GM21528 (cell line): ENCODE results near the gene JAM3.
A peak's percentile ranks its signal among the peaks of the same experiment; 100 is the strongest.
"Not testable (repeated sequence)": the region's sequence is repeated elsewhere in the genome, so short reads cannot be mapped to it uniquely, and the experiment has no call there.

Experiments
- ATAC-seq: cut with Tn5 transposase; IDR thresholded peaks from one replicate; pipeline ENCODE4 v1.9.1; 2021; ENCODE audit warnings: mild to moderate bottlenecking, moderate library complexity; ENCODE audit not compliant: unreplicated experiment, low FRiP score

Gene JAM3

GRCh38 chr11:134055029-134055428, 13.8 kb upstream of the JAM3 start:
- ATAC-seq = no peak

GRCh38 chr11:134060316-134060715, 8.6 kb upstream of the JAM3 start:
- ATAC-seq = no peak

- ATAC-seq = no peak
Measured at GRCh38 chr11:134062265-134063123, 6.4 kb upstream of the JAM3 start.

- no peak for ATAC-seq
Measured at GRCh38 chr11:134063124-134063495, 5.8 kb upstream of the JAM3 start.

- no peak for ATAC-seq
Measured at GRCh38 chr11:134063991-134064747, 4.7 kb upstream of the JAM3 start.

- ATAC-seq = no peak
Measured at GRCh38 chr11:134065381-134065780, 3.5 kb upstream of the JAM3 start.

- ATAC-seq = no peak
Measured at GRCh38 chr11:134066943-134067885, 1.7 kb upstream of the JAM3 start.

- ATAC-seq = no peak
Measured at GRCh38 chr11:134069426-134070341, 812 bp downstream of the JAM3 start.

- ATAC-seq = no peak
Measured at GRCh38 chr11:134070342-134070845, 1.5 kb downstream of the JAM3 start.

- ATAC-seq = no peak
Measured at GRCh38 chr11:134071306-134071705, 2.4 kb downstream of the JAM3 start.

GRCh38 chr11:134071766-134072402, 3.0 kb downstream of the JAM3 start:
- ATAC-seq = no peak

- ATAC-seq = peak; percentile 75
Measured at GRCh38 chr11:134072844-134073243, 4.0 kb downstream of the JAM3 start.

- no peak for ATAC-seq
Measured at GRCh38 chr11:134074346-134074745, 5.5 kb downstream of the JAM3 start.

GRCh38 chr11:134074766-134075165, 5.9 kb downstream of the JAM3 start:
- no peak for ATAC-seq

GRCh38 chr11:134079317-134079716, 10.4 kb downstream of the JAM3 start:
- no peak for ATAC-seq

- ATAC-seq = not testable (repeated sequence)
Measured at GRCh38 chr11:134081258-134081657, 12.4 kb downstream of the JAM3 start.

GRCh38 chr11:134082990-134083389, 14.1 kb downstream of the JAM3 start:
- no peak for ATAC-seq

- ATAC-seq = no peak
Measured at GRCh38 chr11:134086376-134086775, 17.5 kb downstream of the JAM3 start.

- not testable (repeated sequence) for ATAC-seq
Measured at GRCh38 chr11:134092006-134092405, 23.1 kb downstream of the JAM3 start.
